HepG2 (cell line): ENCODE results near the gene FAM168A. TPM values are rescaled to one million over a fixed set of nuclear protein-coding genes. Genes with fewer than 3 reads are reported as not detected.

Experiments
- ATAC-seq: fragments of 200-7000 bp; cut with Tn5 transposase; 3 replicates; pipeline ENCODE4 v1.9.1; 2020; ENCODE audit warnings: mild to moderate bottlenecking, moderate library complexity
- BruUV-seq: library from RNA; stranded (reverse); fragments of 400-500 nt; replicated peaks from 2 replicates; lab custom pipeline; 2021; lab: Mats Ljungman, UMichigan
- CTCF ChIA-PET: fragments of 300-600 bp; formaldehyde crosslinking; extraction: SDS; loops from one replicate; lab custom pipeline; 2021; ENCODE audit warnings: low total read pairs, inconsistent platforms, low intra/inter-chr PET ratio; lab: Yijun Ruan, JAX
- POLR2A ChIA-PET: fragments of 350-600 bp; sonication (Branson Sonifier 250); formaldehyde crosslinking; loops from one replicate; lab custom pipeline; 2020; ENCODE audit warnings: antibody characterized with exemption, inconsistent platforms; lab: Yijun Ruan, JAX
- DNase-seq: peaks from one replicate; pipeline ENCODE4 v3.0.0-alpha.2; 2015; ENCODE audit warnings: low spot score
- FAIRE-seq: peaks from 3 replicates; lab custom pipeline; 2011; peaks lifted over from hg19 to GRCh38; lab: Jason Lieb, UNC
- H2AFZ ChIP-seq: one replicate; pipeline ENCODE4 v1.6.1; 2011; ENCODE audit warnings: low read length, inconsistent platforms
- H3K27ac ChIP-seq: fragments of 300-600 bp; 3 replicates; pipeline ENCODE4 v1.8.0; 2011; ENCODE audit warnings: mixed run types, mild to moderate bottlenecking, mixed read lengths, low read length, inconsistent platforms; ENCODE audit not compliant: insufficient read depth; ENCODE audit errors: extremely low read length
- H3K27me3 ChIP-seq, 2 experiments: fragments of 200-600 bp in 1 of 2; 2 replicates in 1 of 2; 3 replicates in 1 of 2; pipeline versions ENCODE4 v1.6.0 to v1.8.0; 2011; ENCODE audit warnings: low read length in 2 of 2, mild to moderate bottlenecking in 2 of 2, moderate library complexity in 2 of 2, inconsistent platforms in 1 of 2; ENCODE audit not compliant: insufficient read depth in 2 of 2, control insufficient read depth in 1 of 2
- H3K36me3 ChIP-seq, 2 experiments: fragments of 200-600 bp in 1 of 2; replicated peaks in 1 of 2; 2 replicates in 1 of 2; 3 replicates in 1 of 2; pipeline versions ENCODE4 v1.5.1 to v1.8.0; 2011; ENCODE audit warnings: low read length in 2 of 2, inconsistent platforms in 1 of 2; ENCODE audit not compliant: insufficient read depth in 2 of 2, control insufficient read depth in 1 of 2
- H3K4me1 ChIP-seq: 2 replicates; pipeline ENCODE4 v1.5.1; 2012; ENCODE audit warnings: low read length, inconsistent platforms; ENCODE audit not compliant: insufficient read depth
- H3K4me2 ChIP-seq: 2 replicates; pipeline ENCODE4 v1.6.0; 2011; ENCODE audit warnings: low read depth, low read length, inconsistent platforms
- H3K4me3 ChIP-seq, 3 experiments: fragments of 200-600 bp in 1 of 3; sonication (generic), shearing (Covaris generic) in 1 of 3; replicated peaks in 1 of 3; 2 replicates each; pipeline ENCODE4 v1.5.1; 2011 to 2016; ENCODE audit warnings: low read length in 3 of 3, inconsistent platforms in 2 of 3, low read depth in 2 of 3, mild to moderate bottlenecking in 2 of 3, control low read depth in 1 of 3, mixed read lengths in 1 of 3; ENCODE audit not compliant: insufficient read depth in 1 of 3
- H3K79me2 ChIP-seq: one replicate; pipeline ENCODE4 v1.6.1; 2011; ENCODE audit warnings: low read length, inconsistent platforms; ENCODE audit not compliant: insufficient read depth
- H3K9ac ChIP-seq: 2 replicates; pipeline ENCODE4 v1.6.0; 2011; ENCODE audit warnings: mild to moderate bottlenecking, low read depth, low read length, inconsistent platforms; ENCODE audit not compliant: insufficient read depth
- H3K9me3 ChIP-seq: 2 replicates; pipeline ENCODE4 v1.5.1; 2012; ENCODE audit warnings: mild to moderate bottlenecking, low read length
- H4K20me1 ChIP-seq: 2 replicates; pipeline ENCODE4 v1.6.0; 2011; ENCODE audit warnings: inconsistent platforms, mild to moderate bottlenecking, low read length, moderate library complexity; ENCODE audit not compliant: insufficient read depth
- HNRNPL ChIP-seq: fragments of 200-400 bp; formaldehyde crosslinking; IDR thresholded peaks from 2 replicates; pipeline ENCODE4 v1.6.1; 2017; ENCODE audit warnings: mild to moderate bottlenecking, low read depth, low read length
- PAWR ChIP-seq: sonication (generic); formaldehyde crosslinking; IDR thresholded peaks from 2 replicates; pipeline ENCODE4 v1.4.0; 2020; ENCODE audit warnings: missing genetic modification reagents, mild to moderate bottlenecking, borderline replicate concordance
- RELA ChIP-seq: sonication (generic); formaldehyde crosslinking; IDR thresholded peaks from 2 replicates; pipeline ENCODE4 v1.4.0; 2020; ENCODE audit warnings: missing genetic modification reagents
- ZNF570 ChIP-seq: sonication (generic); formaldehyde crosslinking; IDR thresholded peaks from 2 replicates; pipeline ENCODE4 v1.4.0; 2020; ENCODE audit warnings: mild to moderate bottlenecking, missing genetic modification reagents, borderline replicate concordance
- ZNF629 ChIP-seq: sonication (generic); formaldehyde crosslinking; conservative IDR thresholded peaks from 2 replicates; pipeline ENCODE4 v1.5.0; 2020; ENCODE audit warnings: missing genetic modification reagents
- ZNF7 ChIP-seq: IDR thresholded peaks from 2 replicates; pipeline ENCODE4 v1.6.1; 2016; ENCODE audit warnings: missing biosample characterization, missing genetic modification reagents
- ZNF883 ChIP-seq: sonication (generic); formaldehyde crosslinking; IDR thresholded peaks from 2 replicates; pipeline ENCODE4 v1.5.1; 2020; ENCODE audit warnings: mild to moderate bottlenecking, missing genetic modification reagents; ENCODE audit errors: not compliant biosample characterization
- WGBS: methylation state at CpG from one replicate; pipeline ENCODE4 v1.1.6; 2017; ENCODE audit warnings: low lambda C conversion rate; 5-methylcytosine and 5-hydroxymethylcytosine counted together
- in situ Hi-C: cut with HindIII; loops from 2 replicates; pipeline ENCODE4 v1.10.0; 2017; ENCODE audit warnings: low pct_unique_long_range_greater_than_20kb; ENCODE audit not compliant: extremely low pct_ligation_motif_present
- intact Hi-C: fragments of 100-400 bp; cut with micrococcal nuclease; formaldehyde crosslinking; loops from one replicate; pipeline ENCODE4 v1.10.0; 2022; ENCODE audit not compliant: unreplicated experiment
- polyA plus RNA-seq, 8 experiments: library from polyadenylated mRNA; depleted of rRNA in 3 of 8; stranded (reverse) in 7 of 8; unstranded in 1 of 8; fragments of >200 nt; fragmentation: Illumina TruSeq in 4 of 8; extraction: Trizol in 4 of 8; gene quantifications; 2 replicates each; pipeline versions ENCODE4 v1.2.1 to v1.2.3, GENCODE V29; 2011 to 2016; ENCODE audit warnings: low read depth in 4 of 8, missing spikeins in 1 of 8, mixed read lengths in 1 of 8; ENCODE audit not compliant: insufficient read depth in 1 of 8
- total RNA-seq, 5 experiments: library from RNA; depleted of rRNA; stranded (reverse); fragments of >200 nt; fragmentation: Illumina TruSeq; extraction: Trizol; gene quantifications; 2 replicates each; pipeline ENCODE4 v1.2.3, GENCODE V29; 2016; ENCODE audit warnings: low read depth in 1 of 5
- TF ChIP-seq, protein P1 (sequence below): sonication (generic); formaldehyde crosslinking; IDR thresholded peaks from 2 replicates; pipeline ENCODE4 v1.4.0; 2020; ENCODE audit warnings: missing genetic modification reagents

Gene FAM168A
- total and polyA plus RNA-seq, 2 of the 13 experiments (the other 11 are each of a cell fraction or from before 2014, with no cell fraction given), result 13.9 to 15.8 TPM

DNA sequence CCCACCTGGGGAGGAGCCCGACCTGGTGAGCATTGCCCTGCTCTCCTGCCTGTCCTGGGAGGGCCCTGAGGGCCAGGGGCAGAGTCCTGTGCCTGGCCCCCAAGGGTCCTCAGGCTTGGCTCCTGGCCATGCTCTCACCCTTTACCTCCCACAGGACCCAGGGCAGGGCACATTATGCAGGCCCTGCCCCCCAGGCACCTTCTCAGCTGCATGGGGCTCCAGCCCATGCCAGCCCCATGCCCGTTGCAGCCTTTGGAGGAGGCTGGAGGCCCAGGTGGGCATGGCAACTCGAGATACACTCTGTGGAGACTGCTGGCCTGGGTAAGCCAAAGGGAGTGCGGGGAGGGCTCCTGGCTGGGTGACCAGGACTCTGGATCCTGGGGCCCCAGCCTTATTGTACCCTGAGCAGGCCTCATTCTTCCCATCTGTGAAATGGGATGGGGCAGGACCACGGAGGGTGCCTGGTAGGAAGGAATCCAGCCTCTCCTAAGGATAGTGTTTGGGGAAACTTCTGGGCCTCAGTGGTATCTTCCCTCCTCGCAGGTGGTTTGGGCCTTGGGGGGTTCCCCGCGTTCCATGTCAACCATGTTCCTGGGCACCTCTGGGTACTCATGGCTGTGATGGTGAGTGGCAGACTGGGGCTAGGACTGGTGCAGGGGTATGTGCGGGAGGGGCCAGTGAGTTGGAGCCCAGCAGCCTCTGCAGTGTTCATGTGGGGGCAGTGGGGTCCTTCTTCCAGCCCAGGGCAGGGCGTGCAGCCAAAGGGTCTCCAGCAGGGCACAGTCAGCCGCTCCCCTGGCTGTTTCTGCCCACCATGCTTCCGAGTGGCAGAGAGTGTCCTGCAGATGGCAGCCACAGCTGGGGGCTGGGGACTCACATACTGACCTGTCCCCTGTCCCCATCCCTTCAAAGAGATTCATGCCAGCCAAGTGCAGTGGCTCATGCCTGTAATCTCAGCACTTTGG is 207.0 kb downstream of the FAM168A start:
- H3K79me2 ChIP-seq, result peaks cover 2% of the 10 kb centered on the region
- intact Hi-C loops (no loop called here), in situ Hi-C loops (loop anchor here (5.0 kb wide), 2 partner anchors 39 to 99 kb away; no protein-coding TSS in a partner anchor)
- ATAC-seq (no peak), DNase-seq (no peak), FAIRE-seq (no peak)
- peaks cover 7 to 15% of the 10 kb centered on the region in 2 experiments for H3K36me3 ChIP-seq
- no peak overlapping the region for H2AFZ ChIP-seq
- peaks cover 6% of the 10 kb centered on the region for H3K4me1 ChIP-seq
- H3K27me3 ChIP-seq, result no peaks in the 10 kb centered on the region
- H3K27ac ChIP-seq, result no peak overlapping the region
- ChIA-PET POLR2A (no interaction called here), CTCF (no interaction called here)
- WGBS, result 100% methylated on average over 4 of the region's 12 CpGs
- H4K20me1 ChIP-seq, result no peaks in the 10 kb centered on the region
- no peak overlapping the region for H3K4me3 ChIP-seq
- H3K9ac ChIP-seq, result no peak overlapping the region
- no peak overlapping the region for H3K4me2 ChIP-seq
- TF ChIP-seq RELA (CRISPR knock-in tag) (no peak), ZNF570 (no peak), ZNF7 (CRISPR knock-in tag) (no peak), ZNF629 (CRISPR knock-in tag) (peak; percentile 83), PAWR (CRISPR knock-in tag) (no peak), ZNF883 (CRISPR knock-in tag) (no peak), HNRNPL (0 out of 2 replicates have a peak, but pooled peaks have one; percentile 28)
- TF ChIP-seq, protein P1, sequence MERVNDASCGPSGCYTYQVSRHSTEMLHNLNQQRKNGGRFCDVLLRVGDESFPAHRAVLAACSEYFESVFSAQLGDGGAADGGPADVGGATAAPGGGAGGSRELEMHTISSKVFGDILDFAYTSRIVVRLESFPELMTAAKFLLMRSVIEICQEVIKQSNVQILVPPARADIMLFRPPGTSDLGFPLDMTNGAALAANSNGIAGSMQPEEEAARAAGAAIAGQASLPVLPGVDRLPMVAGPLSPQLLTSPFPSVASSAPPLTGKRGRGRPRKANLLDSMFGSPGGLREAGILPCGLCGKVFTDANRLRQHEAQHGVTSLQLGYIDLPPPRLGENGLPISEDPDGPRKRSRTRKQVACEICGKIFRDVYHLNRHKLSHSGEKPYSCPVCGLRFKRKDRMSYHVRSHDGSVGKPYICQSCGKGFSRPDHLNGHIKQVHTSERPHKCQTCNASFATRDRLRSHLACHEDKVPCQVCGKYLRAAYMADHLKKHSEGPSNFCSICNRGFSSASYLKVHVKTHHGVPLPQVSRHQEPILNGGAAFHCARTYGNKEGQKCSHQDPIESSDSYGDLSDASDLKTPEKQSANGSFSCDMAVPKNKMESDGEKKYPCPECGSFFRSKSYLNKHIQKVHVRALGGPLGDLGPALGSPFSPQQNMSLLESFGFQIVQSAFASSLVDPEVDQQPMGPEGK, result no peak
- H3K9me3 ChIP-seq, result no peaks in the 10 kb centered on the region
- BruUV-seq, result no TSS peak
